Measurements from ENCODE around the gene IL23A. TPM values are rescaled to one million over a fixed set of nuclear protein-coding genes. Genes with fewer than 3 reads are reported as not detected.

Gene IL23A
- total and polyA plus RNA-seq, 2 of the 13 experiments (the other 11 are each of a cell fraction or from before 2014, with no cell fraction given) = 0.33 to 0.35 TPM

DNA sequence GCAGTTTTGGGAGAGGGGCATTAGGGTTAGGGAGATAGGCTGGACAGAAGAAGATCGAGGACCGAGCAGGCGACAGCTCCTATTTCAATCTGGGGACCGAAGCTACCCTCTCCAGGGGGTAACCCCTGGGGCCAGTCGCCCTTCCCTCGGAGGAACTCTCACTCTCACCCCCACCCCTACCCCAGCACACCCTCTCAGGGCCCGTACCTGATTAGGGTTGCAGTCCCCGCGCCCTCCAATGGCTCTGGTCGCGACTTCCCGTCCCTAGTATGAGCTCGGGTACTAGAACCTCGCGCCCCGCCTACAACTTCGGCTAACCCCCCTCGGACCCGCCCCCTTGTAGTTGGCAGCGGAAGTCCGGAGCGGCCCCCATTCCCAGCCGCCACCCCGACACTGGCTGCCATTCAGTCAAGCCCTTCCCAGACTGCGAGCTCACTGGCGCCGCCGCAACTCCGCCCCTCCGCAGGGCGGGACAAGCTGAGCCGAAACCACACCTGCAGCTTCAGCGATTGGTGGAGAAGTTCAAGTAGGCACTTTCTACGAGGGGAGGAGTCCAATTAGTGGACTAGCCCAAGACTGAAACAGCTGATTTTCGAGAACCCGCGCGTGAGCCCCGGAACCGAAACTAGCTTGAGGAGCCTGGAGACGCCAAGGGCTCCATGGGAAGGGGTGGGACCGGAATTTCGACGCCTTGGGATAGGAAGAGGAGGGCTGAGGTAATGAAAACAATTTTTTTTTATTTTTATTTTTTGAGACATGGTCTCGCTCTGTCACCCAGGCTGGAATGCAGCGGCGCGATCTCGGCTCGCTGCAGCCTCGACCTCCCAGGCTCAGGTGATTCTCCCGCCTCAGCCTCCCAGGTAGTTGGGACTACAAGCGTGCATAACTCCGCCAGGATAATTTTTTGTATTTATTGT lies 21.4 kb downstream of the IL23A start, which contains the start of gene STAT2 (continued):
- TF ChIP-seq ZNF282 (IDR thresholded peaks at IDR 0.05; ENCODE audit: partially characterized antibody) = no peak
- TF ChIP-seq EZH2 (conservative IDR thresholded peaks at IDR 0.05; ENCODE audit: low read depth, low read length) = no peak
- peak; percentile 66; the same call in 1 of the 2 replicates for TF ChIP-seq TBX3 (IDR thresholded peaks at IDR 0.05; ENCODE audit: borderline replicate concordance)
- TF ChIP-seq GZF1 (CRISPR knock-in tag; IDR thresholded peaks at IDR 0.05) = no peak
- TF ChIP-seq, protein P1, sequence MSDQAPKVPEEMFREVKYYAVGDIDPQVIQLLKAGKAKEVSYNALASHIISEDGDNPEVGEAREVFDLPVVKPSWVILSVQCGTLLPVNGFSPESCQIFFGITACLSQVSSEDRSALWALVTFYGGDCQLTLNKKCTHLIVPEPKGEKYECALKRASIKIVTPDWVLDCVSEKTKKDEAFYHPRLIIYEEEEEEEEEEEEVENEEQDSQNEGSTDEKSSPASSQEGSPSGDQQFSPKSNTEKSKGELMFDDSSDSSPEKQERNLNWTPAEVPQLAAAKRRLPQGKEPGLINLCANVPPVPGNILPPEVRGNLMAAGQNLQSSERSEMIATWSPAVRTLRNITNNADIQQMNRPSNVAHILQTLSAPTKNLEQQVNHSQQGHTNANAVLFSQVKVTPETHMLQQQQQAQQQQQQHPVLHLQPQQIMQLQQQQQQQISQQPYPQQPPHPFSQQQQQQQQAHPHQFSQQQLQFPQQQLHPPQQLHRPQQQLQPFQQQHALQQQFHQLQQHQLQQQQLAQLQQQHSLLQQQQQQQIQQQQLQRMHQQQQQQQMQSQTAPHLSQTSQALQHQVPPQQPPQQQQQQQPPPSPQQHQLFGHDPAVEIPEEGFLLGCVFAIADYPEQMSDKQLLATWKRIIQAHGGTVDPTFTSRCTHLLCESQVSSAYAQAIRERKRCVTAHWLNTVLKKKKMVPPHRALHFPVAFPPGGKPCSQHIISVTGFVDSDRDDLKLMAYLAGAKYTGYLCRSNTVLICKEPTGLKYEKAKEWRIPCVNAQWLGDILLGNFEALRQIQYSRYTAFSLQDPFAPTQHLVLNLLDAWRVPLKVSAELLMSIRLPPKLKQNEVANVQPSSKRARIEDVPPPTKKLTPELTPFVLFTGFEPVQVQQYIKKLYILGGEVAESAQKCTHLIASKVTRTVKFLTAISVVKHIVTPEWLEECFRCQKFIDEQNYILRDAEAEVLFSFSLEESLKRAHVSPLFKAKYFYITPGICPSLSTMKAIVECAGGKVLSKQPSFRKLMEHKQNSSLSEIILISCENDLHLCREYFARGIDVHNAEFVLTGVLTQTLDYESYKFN (CRISPR knock-in tag; conservative IDR thresholded peaks at IDR 0.05) = peak; percentile 70
- TF ChIP-seq, protein P2, sequence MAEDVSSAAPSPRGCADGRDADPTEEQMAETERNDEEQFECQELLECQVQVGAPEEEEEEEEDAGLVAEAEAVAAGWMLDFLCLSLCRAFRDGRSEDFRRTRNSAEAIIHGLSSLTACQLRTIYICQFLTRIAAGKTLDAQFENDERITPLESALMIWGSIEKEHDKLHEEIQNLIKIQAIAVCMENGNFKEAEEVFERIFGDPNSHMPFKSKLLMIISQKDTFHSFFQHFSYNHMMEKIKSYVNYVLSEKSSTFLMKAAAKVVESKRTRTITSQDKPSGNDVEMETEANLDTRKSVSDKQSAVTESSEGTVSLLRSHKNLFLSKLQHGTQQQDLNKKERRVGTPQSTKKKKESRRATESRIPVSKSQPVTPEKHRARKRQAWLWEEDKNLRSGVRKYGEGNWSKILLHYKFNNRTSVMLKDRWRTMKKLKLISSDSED (CRISPR knock-in tag; IDR thresholded peaks at IDR 0.05) = no peak
- 0 out of 2 replicates have a peak, but pooled peaks have one; percentile 55 for TF ChIP-seq ZNF343 (CRISPR knock-in tag; IDR thresholded peaks at IDR 0.05)
- TF ChIP-seq, protein P3, sequence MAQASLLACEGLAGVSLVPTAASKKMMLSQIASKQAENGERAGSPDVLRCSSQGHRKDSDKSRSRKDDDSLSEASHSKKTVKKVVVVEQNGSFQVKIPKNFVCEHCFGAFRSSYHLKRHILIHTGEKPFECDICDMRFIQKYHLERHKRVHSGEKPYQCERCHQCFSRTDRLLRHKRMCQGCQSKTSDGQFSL (CRISPR knock-in tag; IDR thresholded peaks at IDR 0.05) = 0 out of 2 replicates have a peak, but pooled peaks have one; percentile 41
- TF ChIP-seq SOX5 (CRISPR knock-in tag; IDR thresholded peaks at IDR 0.05; ENCODE audit: borderline replicate concordance) = 0 out of 2 replicates have a peak, but pooled peaks have one; percentile 8
- no peak; the same call in 1 of the 2 replicates for TF ChIP-seq ZBTB20 (CRISPR knock-in tag; IDR thresholded peaks at IDR 0.05; ENCODE audit: borderline replicate concordance, low read depth)
- peak; percentile 18 for TF ChIP-seq HNRNPK (IDR thresholded peaks at IDR 0.05; ENCODE audit: low read depth, low read length, poor library complexity, severe bottlenecking)
- TF ChIP-seq ELF1 (CRISPR knock-in tag; IDR thresholded peaks at IDR 0.05) = peak; percentile 73
- TF ChIP-seq, protein P4, sequence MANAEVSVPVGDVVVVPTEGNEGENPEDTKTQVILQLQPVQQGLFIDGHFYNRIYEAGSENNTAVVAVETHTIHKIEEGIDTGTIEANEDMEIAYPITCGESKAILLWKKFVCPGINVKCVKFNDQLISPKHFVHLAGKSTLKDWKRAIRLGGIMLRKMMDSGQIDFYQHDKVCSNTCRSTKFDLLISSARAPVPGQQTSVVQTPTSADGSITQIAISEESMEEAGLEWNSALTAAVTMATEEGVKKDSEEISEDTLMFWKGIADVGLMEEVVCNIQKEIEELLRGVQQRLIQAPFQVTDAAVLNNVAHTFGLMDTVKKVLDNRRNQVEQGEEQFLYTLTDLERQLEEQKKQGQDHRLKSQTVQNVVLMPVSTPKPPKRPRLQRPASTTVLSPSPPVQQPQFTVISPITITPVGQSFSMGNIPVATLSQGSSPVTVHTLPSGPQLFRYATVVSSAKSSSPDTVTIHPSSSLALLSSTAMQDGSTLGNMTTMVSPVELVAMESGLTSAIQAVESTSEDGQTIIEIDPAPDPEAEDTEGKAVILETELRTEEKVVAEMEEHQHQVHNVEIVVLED (CRISPR knock-in tag; IDR thresholded peaks at IDR 0.05; ENCODE audit: borderline replicate concordance) = peak; percentile 52; the same call in 1 of the 2 replicates
- peak; percentile 11 to 65; a peak in 2 of 4 replicates for TF ChIP-seq EP300 (IDR thresholded peaks at IDR 0.05; ENCODE audit: low read depth in 2 of 2, low read length in 2 of 2)
- TF ChIP-seq EP300 (CRISPR knock-in tag; IDR thresholded peaks at IDR 0.05; ENCODE audit: borderline replicate concordance) = no peak; the same call in 1 of the 2 replicates
- no peak for TF ChIP-seq SP1 (IDR thresholded peaks at IDR 0.05)
- peak; percentile 82 for TF ChIP-seq SP1 (CRISPR knock-in tag; IDR thresholded peaks at IDR 0.05)
- peak; percentile 40; the same call in 1 of the 2 replicates for TF ChIP-seq CBFB (CRISPR knock-in tag; IDR thresholded peaks at IDR 0.05)
- peak; percentile 42 for TF ChIP-seq CHD2 (IDR thresholded peaks at IDR 0.05; ENCODE audit: low read depth, low read length)
- TF ChIP-seq ZBTB38 (CRISPR knock-in tag; IDR thresholded peaks at IDR 0.05) = peak; percentile 12; the same call in 1 of the 2 replicates
- peak; percentile 56; the same call in 1 of the 2 replicates for TF ChIP-seq FOXC1 (CRISPR knock-in tag; IDR thresholded peaks at IDR 0.05; ENCODE audit: borderline replicate concordance)
- TF ChIP-seq HNF4A (CRISPR knock-in tag; IDR thresholded peaks at IDR 0.05) = peak; percentile 33; the same call in 1 of the 2 replicates
- TF ChIP-seq ZSCAN12 (CRISPR knock-in tag; IDR thresholded peaks at IDR 0.05) = 0 out of 2 replicates have a peak, but pooled peaks have one; percentile 39

Measured in HepG2 (cell line).